AG04449 (cell line): ENCODE results near the gene ASB16.
"Not testable (repeated sequence)": the region's sequence is repeated elsewhere in the genome, so short reads cannot be mapped to it uniquely, and the experiment has no call there.

ENCODE experiments used
- CTCF ChIA-PET: fragments of 350-600 bp; formaldehyde crosslinking; extraction: SDS; loops from one replicate; lab custom pipeline; 2021; ENCODE audit warnings: antibody characterized with exemption; lab: Yijun Ruan, JAX
- POLR2A ChIA-PET: fragments of 400-600, 350-600 bp; formaldehyde crosslinking; extraction: SDS; loops from one replicate; lab custom pipeline; 2020; ENCODE audit warnings: antibody characterized with exemption, inconsistent platforms; lab: Yijun Ruan, JAX
- DNase-seq: peaks from one replicate; pipeline ENCODE4 v3.0.0-alpha.2; 2010; ENCODE audit warnings: low read depth, low spot score
- H3K4me3 ChIP-seq: 2 replicates; pipeline ENCODE4 v1.5.1; 2011; ENCODE audit warnings: low read depth, mild to moderate bottlenecking, control low read depth, low read length
- TF ChIP-seq, protein P1 (sequence below): IDR thresholded peaks from one replicate; pipeline ENCODE4 v1.5.1; 2011; ENCODE audit warnings: mild to moderate bottlenecking, moderate library complexity, low read length, control low read depth, inconsistent platforms; ENCODE audit not compliant: insufficient read depth; ENCODE audit errors: missing control alignments

The ASB16 gene

DNA sequence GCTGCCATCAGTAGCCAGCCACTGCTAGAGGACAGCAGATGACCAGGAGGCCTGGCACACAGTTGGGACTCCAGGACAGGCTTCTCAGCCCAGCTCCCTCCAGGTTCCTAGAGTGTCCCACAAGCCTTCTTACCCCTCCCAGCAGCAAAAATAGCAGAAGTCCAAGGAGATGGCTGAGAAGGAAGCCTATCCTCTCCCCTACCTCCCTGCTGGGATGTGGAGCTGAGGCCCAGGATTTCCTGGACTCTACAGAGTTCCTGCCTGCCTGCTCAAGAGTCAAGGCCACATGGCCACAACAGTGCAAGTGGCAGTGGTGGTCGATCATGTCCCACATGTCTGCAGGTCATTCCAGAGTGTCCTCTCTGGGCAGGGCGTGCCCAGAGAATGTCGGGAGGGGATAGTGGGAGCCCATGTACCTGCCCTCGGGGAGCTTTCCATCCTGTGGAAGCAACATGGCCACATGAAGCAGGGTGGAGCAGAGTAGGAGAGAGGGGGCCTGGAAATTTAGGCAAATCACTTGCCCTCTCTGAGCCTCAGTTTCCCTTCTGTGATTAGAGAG is 36.5 kb upstream of the ASB16 start:
- ChIA-PET CTCF (interaction anchor here (1.2 to 2.4 kb wide), 3 partner anchors 11 to 21 kb away, joined by 3 to 13 read pairs (median 4); partner anchors contain the start of gene HDAC5), POLR2A (interaction anchor here (0.5 kb wide), 1 partner anchor 1012 kb away, joined by 3 read pairs; no protein-coding TSS in a partner anchor)
- H3K4me3 ChIP-seq = no peak overlapping the region
- DNase-seq = no peak
- TF ChIP-seq, protein P1, sequence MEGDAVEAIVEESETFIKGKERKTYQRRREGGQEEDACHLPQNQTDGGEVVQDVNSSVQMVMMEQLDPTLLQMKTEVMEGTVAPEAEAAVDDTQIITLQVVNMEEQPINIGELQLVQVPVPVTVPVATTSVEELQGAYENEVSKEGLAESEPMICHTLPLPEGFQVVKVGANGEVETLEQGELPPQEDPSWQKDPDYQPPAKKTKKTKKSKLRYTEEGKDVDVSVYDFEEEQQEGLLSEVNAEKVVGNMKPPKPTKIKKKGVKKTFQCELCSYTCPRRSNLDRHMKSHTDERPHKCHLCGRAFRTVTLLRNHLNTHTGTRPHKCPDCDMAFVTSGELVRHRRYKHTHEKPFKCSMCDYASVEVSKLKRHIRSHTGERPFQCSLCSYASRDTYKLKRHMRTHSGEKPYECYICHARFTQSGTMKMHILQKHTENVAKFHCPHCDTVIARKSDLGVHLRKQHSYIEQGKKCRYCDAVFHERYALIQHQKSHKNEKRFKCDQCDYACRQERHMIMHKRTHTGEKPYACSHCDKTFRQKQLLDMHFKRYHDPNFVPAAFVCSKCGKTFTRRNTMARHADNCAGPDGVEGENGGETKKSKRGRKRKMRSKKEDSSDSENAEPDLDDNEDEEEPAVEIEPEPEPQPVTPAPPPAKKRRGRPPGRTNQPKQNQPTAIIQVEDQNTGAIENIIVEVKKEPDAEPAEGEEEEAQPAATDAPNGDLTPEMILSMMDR = no peak

DNA sequence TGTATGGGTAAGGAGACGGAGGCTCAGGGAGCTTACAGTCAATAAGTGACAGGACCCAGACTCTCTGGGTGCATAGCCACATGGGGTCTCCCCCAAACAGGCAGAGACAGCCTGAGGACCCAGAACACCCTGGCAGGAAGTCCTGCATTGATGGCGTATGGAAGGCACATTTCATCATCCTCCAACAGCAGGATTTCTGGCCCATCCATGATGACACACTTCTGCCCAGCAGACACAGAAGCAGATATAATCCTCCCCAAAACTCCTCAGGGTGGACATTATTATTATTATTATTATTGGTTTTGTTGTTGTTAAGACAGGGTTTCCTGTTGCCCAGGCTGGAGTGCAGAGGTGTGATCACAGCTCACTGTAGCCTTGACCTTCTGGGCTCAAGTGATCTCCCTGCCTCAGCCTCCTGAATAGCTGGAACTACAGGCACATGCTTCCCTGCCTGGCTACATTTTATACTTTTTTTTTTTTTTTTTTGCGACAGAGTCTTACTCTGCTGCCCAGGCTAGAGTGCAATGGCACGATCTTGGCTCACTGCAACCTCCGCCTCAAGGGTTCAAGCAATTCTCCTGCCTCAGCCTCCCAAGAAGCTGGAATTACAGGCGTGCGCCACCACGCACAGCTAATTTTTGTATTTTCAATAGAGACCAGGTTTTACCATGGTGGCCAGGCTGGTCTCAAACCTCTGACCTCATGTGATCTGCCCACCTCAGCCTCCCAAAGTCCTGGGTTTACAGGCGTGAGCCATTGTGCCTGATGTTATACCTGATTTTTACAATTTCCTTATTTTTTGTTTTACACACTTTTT is 35.5 kb upstream of the ASB16 start:
- TF ChIP-seq, protein P1 = no peak
- no peak overlapping the region for H3K4me3 ChIP-seq
- no peak for DNase-seq
- POLR2A ChIA-PET = no interaction called here
- CTCF ChIA-PET = interaction anchor here (0.5 kb wide), 1 partner anchor 70 kb away, joined by 3 read pairs; no protein-coding TSS in a partner anchor

DNA sequence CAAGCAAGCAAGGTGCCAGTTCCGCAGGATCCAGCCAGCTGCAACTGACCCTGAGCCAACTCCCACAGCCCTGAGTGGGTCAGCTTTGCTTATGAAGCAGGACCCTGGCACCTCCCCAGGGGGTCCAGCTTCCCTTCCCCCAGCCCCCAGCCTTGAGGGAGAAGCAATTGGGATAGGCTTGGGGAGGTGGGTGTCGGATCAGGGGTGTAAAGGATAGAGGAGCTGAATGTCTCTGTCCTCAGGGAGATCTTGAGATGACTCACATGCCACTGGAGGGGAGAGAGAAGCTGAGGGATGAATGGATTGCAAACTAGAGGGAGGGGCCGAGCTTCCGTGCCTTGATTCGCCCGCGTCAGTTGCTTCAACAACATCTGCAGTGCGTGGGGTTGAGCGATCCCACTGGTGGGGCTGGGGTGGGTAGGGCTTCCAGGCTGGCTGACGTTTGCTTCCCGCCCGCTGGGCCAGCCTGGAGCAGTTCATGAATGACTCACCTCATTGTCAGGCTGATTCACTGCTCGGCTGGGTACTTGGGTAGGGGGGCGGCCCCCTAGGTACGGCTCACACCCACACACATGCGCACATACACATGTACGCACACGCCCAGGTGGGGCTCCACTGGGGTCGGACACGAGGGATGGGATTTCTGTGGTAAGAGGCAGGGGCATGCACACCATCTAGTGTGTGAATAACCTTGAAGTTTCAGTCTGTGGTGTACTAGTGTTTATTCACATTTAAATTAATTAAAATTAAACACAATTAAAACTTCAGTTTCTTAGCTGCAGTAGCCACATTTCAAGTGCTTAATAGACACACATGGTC is 32.4 kb upstream of the ASB16 start:
- TF ChIP-seq, protein P1 = no peak
- peak; percentile 95 for DNase-seq
- peak overlapping the region; percentile 44 for H3K4me3 ChIP-seq
- POLR2A ChIA-PET = interaction anchor here (0.8 to 1.3 kb wide), 6 partner anchors 14 to 71 kb away, joined by 3 to 6 read pairs (median 4); partner anchors contain the start of genes HDAC5, LSM12 and TMUB2
- CTCF ChIA-PET = interaction anchor here (1.1 to 4.3 kb wide), 7 partner anchors 16 to 194 kb away, joined by 3 to 35 read pairs (median 4); partner anchors contain the start of gene HDAC5

DNA sequence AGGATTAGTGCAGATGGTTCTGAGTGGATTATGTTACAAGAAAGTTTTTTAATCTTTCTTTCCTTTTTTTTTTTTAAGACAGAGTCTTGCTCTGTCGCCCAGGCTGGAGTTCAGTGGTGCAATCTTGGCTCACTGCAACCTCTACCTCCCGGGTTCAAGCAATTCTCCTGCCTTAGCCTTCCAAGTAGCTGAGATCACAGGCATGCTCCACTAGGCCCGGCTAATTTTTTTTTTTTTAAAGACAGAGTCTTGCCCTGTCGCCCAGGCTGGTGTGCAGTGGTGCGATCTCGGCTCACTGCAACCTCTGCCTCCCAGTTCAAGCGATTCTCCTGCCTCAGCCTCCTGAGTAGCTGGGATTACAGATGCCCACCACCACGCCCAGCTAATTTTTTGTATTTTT is 26.6 kb upstream of the ASB16 start:
- POLR2A ChIA-PET, H3K4me3 ChIP-seq, DNase-seq: not testable (repeated sequence)
- CTCF ChIA-PET = interaction anchor here (0.7 to 1.0 kb wide), 2 partner anchors 11 to 25 kb away, joined by 3 to 4 read pairs; no protein-coding TSS in a partner anchor

DNA sequence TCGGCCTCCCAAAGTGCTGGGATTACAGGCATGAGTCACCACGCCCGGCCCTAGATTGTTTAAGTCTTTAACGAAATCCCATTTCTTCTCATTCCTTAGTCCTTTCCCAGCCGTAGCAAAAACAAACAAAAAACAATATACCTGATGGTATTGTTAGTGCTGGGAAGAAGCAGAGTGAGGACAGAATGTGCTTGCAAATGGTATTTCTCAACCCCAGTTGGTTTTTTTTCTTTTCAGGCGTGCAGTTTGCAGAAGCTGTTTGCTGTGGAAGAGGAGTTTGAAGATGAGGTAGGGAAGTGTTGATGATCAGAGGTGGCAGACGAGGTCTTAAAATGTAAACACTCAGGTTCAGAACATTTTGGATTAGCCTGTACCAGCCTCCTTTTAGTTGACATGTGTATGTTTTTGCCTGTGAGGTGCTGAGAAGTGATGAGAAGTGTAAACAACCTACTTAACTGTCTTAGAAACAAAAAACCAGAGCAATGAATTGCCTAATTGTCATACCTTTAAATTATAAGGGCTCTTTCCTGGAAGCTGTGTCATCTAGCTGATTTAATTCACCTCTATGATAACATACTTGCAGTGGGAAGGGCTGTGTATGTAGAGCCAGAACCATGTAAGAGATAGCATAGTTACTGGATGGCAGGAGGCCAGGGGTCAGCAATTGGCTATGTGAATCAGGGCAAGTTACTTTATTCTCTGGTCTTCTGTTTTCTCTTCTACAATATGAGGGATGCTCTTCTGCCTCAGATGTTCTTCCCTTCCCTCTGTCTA is 25.4 kb upstream of the ASB16 start:
- ChIA-PET POLR2A (no interaction called here), CTCF (interaction anchor here (0.6 to 1.6 kb wide), 5 partner anchors 13 to 500 kb away, joined by 3 to 6 read pairs (median 3); no protein-coding TSS in a partner anchor)
- TF ChIP-seq, protein P1 = no peak
- no peak overlapping the region for H3K4me3 ChIP-seq
- DNase-seq = peak; percentile 17
